GM23338 (cell line): ENCODE results near the gene AP1S3. TPM values are rescaled to one million over a fixed set of nuclear protein-coding genes. Genes with fewer than 3 reads are reported as not detected.

Experiments used
- ATAC-seq: fragments of 200-7000 bp; cut with Tn5 transposase; 3 replicates; pipeline ENCODE4 v1.9.1; 2020
- DNase-seq: peaks from one replicate; pipeline ENCODE4 v3.0.0-alpha.2; 2015; ENCODE audit warnings: low spot score
- H2AFZ ChIP-seq: fragments of 200-600 bp; sonication (generic); 2 replicates; pipeline ENCODE4 v1.8.0; 2016; ENCODE audit warnings: antibody characterized with exemption, mild to moderate bottlenecking, moderate library complexity
- H3F3A ChIP-seq: fragments of 200-600 bp; sonication (generic); replicated peaks from 2 replicates; pipeline ENCODE4 v1.8.0; 2017; ENCODE audit warnings: antibody characterized with exemption, mixed run types, low read depth
- H3K27ac ChIP-seq: fragments of 200-600 bp; sonication (generic); 2 replicates; pipeline ENCODE4 v1.6.1; 2016; ENCODE audit warnings: low read depth
- H3K27me3 ChIP-seq: fragments of 200-600 bp; sonication (generic); 2 replicates; pipeline ENCODE4 v1.8.0; 2016; ENCODE audit warnings: mild to moderate bottlenecking, mixed run types, moderate library complexity; ENCODE audit not compliant: insufficient read depth
- H3K36me3 ChIP-seq: fragments of 200-600 bp; sonication (generic); 2 replicates; pipeline ENCODE4 v1.8.0; 2016; ENCODE audit warnings: mild to moderate bottlenecking; ENCODE audit not compliant: insufficient read depth
- H3K4me1 ChIP-seq: fragments of 200-600 bp; sonication (generic); 2 replicates; pipeline ENCODE4 v1.8.0; 2016; ENCODE audit warnings: mild to moderate bottlenecking, moderate library complexity; ENCODE audit not compliant: insufficient read depth
- H3K4me2 ChIP-seq: fragments of 200-600 bp; sonication (generic); 2 replicates; pipeline ENCODE4 v1.7.1; 2017; ENCODE audit warnings: mixed run types
- H3K4me3 ChIP-seq: fragments of 200-600 bp; sonication (generic); 2 replicates; pipeline ENCODE4 v1.6.1; 2016; ENCODE audit warnings: mixed run types
- H3K79me2 ChIP-seq: fragments of 200-600 bp; sonication (generic); replicated peaks from 2 replicates; pipeline ENCODE4 v1.8.0; 2017; ENCODE audit warnings: mild to moderate bottlenecking; ENCODE audit not compliant: insufficient read depth
- H3K9me2 ChIP-seq: fragments of 200-600 bp; sonication (generic); 2 replicates; pipeline ENCODE4 v1.8.0; 2017; ENCODE audit not compliant: insufficient read depth
- H4K20me1 ChIP-seq: fragments of 200-600 bp; sonication (generic); replicated peaks from 2 replicates; pipeline ENCODE4 v1.8.0; 2017; ENCODE audit warnings: mild to moderate bottlenecking; ENCODE audit not compliant: insufficient read depth
- H3K27ac Mint-ChIP-seq: 2 replicates; pipeline ENCODE4 v1.8.0; 2020; ENCODE audit warnings: inconsistent platforms, mild to moderate bottlenecking, moderate library complexity, mixed read lengths
- H3K27me3 Mint-ChIP-seq: 3 replicates; pipeline ENCODE4 v1.8.0; 2022; ENCODE audit warnings: low read depth, mild to moderate bottlenecking, moderate library complexity, mixed read lengths, inconsistent platforms; ENCODE audit not compliant: insufficient read depth, poor library complexity
- H3K36me3 Mint-ChIP-seq: 3 replicates; pipeline ENCODE4 v1.8.0; 2021; ENCODE audit warnings: low read depth, mild to moderate bottlenecking, inconsistent platforms, moderate library complexity, mixed read lengths
- H3K4me1 Mint-ChIP-seq: 3 replicates; pipeline ENCODE4 v1.8.0; 2020; ENCODE audit warnings: mild to moderate bottlenecking, inconsistent platforms, mixed read lengths
- H3K4me3 Mint-ChIP-seq: 3 replicates; pipeline ENCODE4 v1.8.0; 2021; ENCODE audit warnings: moderate library complexity, mild to moderate bottlenecking, inconsistent platforms, mixed read lengths
- H3K9me3 Mint-ChIP-seq: 3 replicates; pipeline ENCODE4 v1.8.0; 2020; ENCODE audit warnings: moderate library complexity, mild to moderate bottlenecking, inconsistent platforms, mixed read lengths
- CREB1 ChIP-seq: fragments of 250-450 bp; sonication (Bioruptor Pico); IDR thresholded peaks from 2 replicates; pipeline ENCODE4 v1.5.0; 2020; ENCODE audit warnings: low read depth, mild to moderate bottlenecking, moderate library complexity
- CTCF ChIP-seq, 2 experiments: fragments of 200-600 bp in 1 of 2; sonication (generic) in 1 of 2; conservative IDR thresholded peaks; 2 replicates each; pipeline versions ENCODE4 v1.5.1 to v1.6.1; 2016 to 2017; ENCODE audit warnings: antibody characterized with exemption in 2 of 2, low read depth in 2 of 2, mild to moderate bottlenecking in 2 of 2, moderate library complexity in 1 of 2
- ETS1 ChIP-seq: IDR thresholded peaks from 2 replicates; pipeline ENCODE4 v1.6.1; 2016; ENCODE audit warnings: antibody characterized with exemption
- EZH2phosphoT487 ChIP-seq: fragments of 200-600 bp; sonication (generic); IDR thresholded peaks from one replicate; pipeline ENCODE4 v1.8.1; 2018; ENCODE audit warnings: antibody characterized with exemption; ENCODE audit not compliant: unreplicated experiment
- ZNF462 ChIP-seq: fragments of 250-450 bp; sonication (Bioruptor Pico); IDR thresholded peaks from 2 replicates; pipeline ENCODE4 v1.5.0; 2020; ENCODE audit warnings: mild to moderate bottlenecking, moderate library complexity
- polyA plus RNA-seq: library from polyadenylated mRNA; unstranded; fragments of >200 nt; fragmentation: Nextera tagmentation; extraction: Ambion mirVana; gene quantifications from 2 replicates; pipeline ENCODE4 v1.2.1, GENCODE V29; 2016
- total RNA-seq: library from RNA; depleted of rRNA; stranded (reverse); fragments of >200 nt; shearing (Covaris generic); gene quantifications from 2 replicates; pipeline ENCODE4 v1.2.3, GENCODE V29; 2014

The AP1S3 gene
- total and polyA plus RNA-seq, 2 experiments from 2014 or later = 8.8 to 25.5 TPM

- TF ChIP-seq ZNF462 (CRISPR knock-in tag) (no peak), CTCF (conservative IDR thresholded peaks at IDR 0.05; ENCODE audit: low read depth in 2 of 2) (no peak), CREB1 (CRISPR knock-in tag) (no peak)
These were observed 63.2 kb downstream of the AP1S3 start (continued) for GRCh38 chr2:223774193-223774592.

- TF ChIP-seq EZH2phosphoT487 = no peak
- TF ChIP-seq ETS1 = no peak
- no peak for TF ChIP-seq CTCF (conservative IDR thresholded peaks at IDR 0.05; ENCODE audit: low read depth in 2 of 2)
- Histone ChIP-seq H3K4me1 (no peaks in the 10 kb centered on the region), H2AFZ (no peak overlapping the region), H3K4me3 (no peak overlapping the region), H3F3A (no peaks in the 10 kb centered on the region), H3K36me3 (no peaks in the 10 kb centered on the region; the same call in 1 of the 2 replicates), H3K79me2 (no peaks in the 10 kb centered on the region), H3K27me3 (no peaks in the 10 kb centered on the region), H3K9me2 (no peaks in the 10 kb centered on the region), H3K4me2 (no peak overlapping the region), H4K20me1 (0 out of 2 replicates have a peak, but pooled peaks cover 2% of the 10 kb centered on the region), H3K27ac (no peak overlapping the region)
- peaks cover 4% of the 10 kb centered on the region; the same call in 1 of the 3 replicates for H3K36me3 Mint-ChIP-seq
- no peak overlapping the region for H3K27ac Mint-ChIP-seq
- no peak overlapping the region for H3K4me3 Mint-ChIP-seq
- no peak for DNase-seq
- ATAC-seq = no peak
- H3K27me3 Mint-ChIP-seq = no peaks in the 10 kb centered on the region
- H3K4me1 Mint-ChIP-seq = no peaks in the 10 kb centered on the region
- no peaks in the 10 kb centered on the region for H3K9me3 Mint-ChIP-seq
These were observed 65.0 kb downstream of the AP1S3 start for GRCh38 chr2:223772363-223772762.
